Naive thymus-derived CD4-positive, alpha-beta T cell (primary cell): ENCODE measurements around the gene FN1. TPM values are rescaled to one million over a fixed set of nuclear protein-coding genes. Genes with fewer than 3 reads are reported as not detected.

ENCODE experiments used
- ATAC-seq: fragments of 150-1000 bp; cut with Tn5 transposase; 2 replicates; pipeline ENCODE4 v1.10.0; 2021; ENCODE audit warnings: mild to moderate bottlenecking, moderate library complexity
- CTCF ChIA-PET: fragments of 350-600 bp; sonication (Branson Sonifier 250); formaldehyde crosslinking; loops from one replicate; lab custom pipeline; 2021; ENCODE audit warnings: antibody characterized with exemption; lab: Charles Lee
- POLR2A ChIA-PET: fragments of 350-600 bp; sonication (Branson Sonifier 250); formaldehyde crosslinking; loops from one replicate; lab custom pipeline; 2021; ENCODE audit warnings: antibody characterized with exemption, inconsistent platforms; lab: Charles Lee
- DNase-seq, 9 donors: peaks; one replicate each; pipeline versions ENCODE4 v3.0.0 to v3.0.0-alpha.2; 2020 to 2022; ENCODE audit warnings: mixed read lengths in 1 of 9
- H3K27ac ChIP-seq: one replicate; pipeline ENCODE4 v1.7.0; 2013; ENCODE audit warnings: mild to moderate bottlenecking, low read depth, low read length, moderate library complexity
- H3K27me3 ChIP-seq, 2 donors: one replicate each; pipeline ENCODE4 v1.7.0; 2013; ENCODE audit warnings: low read length in 2 of 2, mild to moderate bottlenecking in 2 of 2, moderate library complexity in 2 of 2; ENCODE audit not compliant: control insufficient read depth in 2 of 2, insufficient read depth in 2 of 2
- H3K36me3 ChIP-seq, 3 experiments: 1 replicate in 2 of 3; 2 replicates in 1 of 3; pipeline ENCODE4 v1.7.0; 2013; ENCODE audit warnings: low read length in 3 of 3, mild to moderate bottlenecking in 3 of 3, moderate library complexity in 1 of 3; ENCODE audit not compliant: insufficient read depth in 3 of 3, control insufficient read depth in 2 of 3
- H3K4me1 ChIP-seq, 2 donors: one replicate each; pipeline ENCODE4 v1.7.0; 2013; ENCODE audit warnings: low read length in 2 of 2, mild to moderate bottlenecking in 2 of 2, moderate library complexity in 1 of 2; ENCODE audit not compliant: control insufficient read depth in 2 of 2, insufficient read depth in 2 of 2
- H3K4me3 ChIP-seq: 2 replicates; pipeline ENCODE4 v1.7.0; 2013; ENCODE audit warnings: mild to moderate bottlenecking, low read length
- H3K9me3 ChIP-seq, 3 experiments: 1 replicate in 2 of 3; 2 replicates in 1 of 3; pipeline ENCODE4 v1.7.0; 2013; ENCODE audit warnings: low read length in 3 of 3; ENCODE audit not compliant: control insufficient read depth in 2 of 3
- H3K27ac Mint-ChIP-seq, 9 donors: one replicate each; pipeline ENCODE4 v1.8.0; 2020 to 2022; ENCODE audit warnings: mixed read lengths in 9 of 9, mild to moderate bottlenecking in 8 of 9, moderate library complexity in 5 of 9, inconsistent platforms in 2 of 9
- H3K27me3 Mint-ChIP-seq, 5 donors: one replicate each; pipeline ENCODE4 v1.8.0; 2021 to 2022; ENCODE audit warnings: mixed read lengths in 5 of 5, mild to moderate bottlenecking in 1 of 5
- H3K36me3 Mint-ChIP-seq, 5 donors: one replicate each; pipeline ENCODE4 v1.8.0; 2020 to 2022; ENCODE audit warnings: mixed read lengths in 5 of 5, mild to moderate bottlenecking in 3 of 5, inconsistent platforms in 1 of 5
- H3K4me1 Mint-ChIP-seq, 7 donors: one replicate each; pipeline ENCODE4 v1.8.0; 2020 to 2022; ENCODE audit warnings: mixed read lengths in 7 of 7, mild to moderate bottlenecking in 3 of 7, inconsistent platforms in 1 of 7
- H3K4me3 Mint-ChIP-seq, 10 donors: one replicate each; pipeline ENCODE4 v1.8.0; 2020 to 2022; ENCODE audit warnings: mild to moderate bottlenecking in 10 of 10, mixed read lengths in 10 of 10, moderate library complexity in 6 of 10, inconsistent platforms in 2 of 10
- H3K9me3 Mint-ChIP-seq, 11 donors: one replicate each; pipeline ENCODE4 v1.8.0; 2020 to 2022; ENCODE audit warnings: mixed read lengths in 11 of 11, mild to moderate bottlenecking in 4 of 11, inconsistent platforms in 1 of 11, moderate library complexity in 1 of 11
- intact Hi-C, 2 donors: fragments of 100-400 bp; cut with micrococcal nuclease; formaldehyde crosslinking; loops; one replicate each; pipeline ENCODE4 v1.15.1; 2023
- polyA plus RNA-seq, 2 donors: library from polyadenylated mRNA; unstranded; fragments of 300-500 nt; fragmentation: Illumina TruSeq; gene quantifications; one replicate each; pipeline ENCODE4 v1.2.3, GENCODE V29; 2021
- total RNA-seq, 6 experiments: library from RNA in 5 of 6; stranded (reverse) in 5 of 6; gene quantifications; 1 replicate in 5 of 6; 2 replicates in 1 of 6; pipeline ENCODE4 v1.2.3 and lab custom pipeline; 2021 to 2026

The FN1 gene
- total and polyA plus RNA-seq, 7 experiments from 2014 or later: 0.13 to 2.2 (median 0.68) TPM

- intact Hi-C loops: no loop called here
- ATAC-seq (no peak), DNase-seq (no peak)
- Histone ChIP-seq H3K27me3 (no peaks in the 10 kb centered on the region), H3K36me3 (no peaks in the 10 kb centered on the region), H3K4me3 (no peak overlapping the region), H3K9me3 (no peaks in the 10 kb centered on the region), H3K27ac (no peak overlapping the region), H3K4me1 (no peaks in the 10 kb centered on the region)
- POLR2A ChIA-PET: no interaction called here
- Mint-ChIP-seq H3K27me3 (no peaks in the 10 kb centered on the region), H3K36me3 (peaks cover 0 to 4% (median 0%) of the 10 kb centered on the region in 5 donors), H3K9me3 (no peaks in the 10 kb centered on the region), H3K27ac (no peak overlapping the region), H3K4me3 (no peak overlapping the region), H3K4me1 (no peaks in the 10 kb centered on the region)
- CTCF ChIA-PET: no interaction called here
Measured at GRCh38 chr2:215383652-215384279, 52.1 kb downstream of the FN1 start.

GRCh38 chr2:215382480-215382879, 53.4 kb downstream of the FN1 start:
- POLR2A ChIA-PET: no interaction called here
- Mint-ChIP-seq H3K9me3 (no peaks in the 10 kb centered on the region), H3K4me3 (no peak overlapping the region), H3K4me1 (no peaks in the 10 kb centered on the region), H3K36me3 (peaks cover 0 to 12% (median 0%) of the 10 kb centered on the region in 5 donors), H3K27ac (no peak overlapping the region), H3K27me3 (no peaks in the 10 kb centered on the region)
- intact Hi-C loops: no loop called here
- DNase-seq (no peak), ATAC-seq (no peak)
- H3K27ac ChIP-seq: no peak overlapping the region
- CTCF ChIA-PET: no interaction called here
- H3K36me3 ChIP-seq: no peaks in the 10 kb centered on the region
- no peak overlapping the region for H3K4me3 ChIP-seq
- no peaks in the 10 kb centered on the region for H3K27me3 ChIP-seq
- no peaks in the 10 kb centered on the region for H3K9me3 ChIP-seq
- no peaks in the 10 kb centered on the region for H3K4me1 ChIP-seq

- H3K9me3 ChIP-seq: no peaks in the 10 kb centered on the region
- H3K27ac Mint-ChIP-seq: no peak overlapping the region
- no peak overlapping the region for H3K27ac ChIP-seq
- no peaks in the 10 kb centered on the region for H3K4me1 Mint-ChIP-seq
- no peaks in the 10 kb centered on the region for H3K27me3 ChIP-seq
- CTCF ChIA-PET: no interaction called here
- DNase-seq: no peak
- POLR2A ChIA-PET: no interaction called here
- no peaks in the 10 kb centered on the region for H3K9me3 Mint-ChIP-seq
- H3K27me3 Mint-ChIP-seq: no peaks in the 10 kb centered on the region
- ATAC-seq: no peak
- H3K4me3 ChIP-seq: no peak overlapping the region
- no peaks in the 10 kb centered on the region for H3K36me3 ChIP-seq
- peaks cover 0 to 16% (median 0%) of the 10 kb centered on the region in 5 donors for H3K36me3 Mint-ChIP-seq
- intact Hi-C loops: no loop called here
- H3K4me3 Mint-ChIP-seq: no peak overlapping the region
- no peaks in the 10 kb centered on the region for H3K4me1 ChIP-seq
Measured at GRCh38 chr2:215382011-215382410, 53.9 kb downstream of the FN1 start.

- Histone ChIP-seq H3K9me3 (no peaks in the 10 kb centered on the region), H3K27ac (no peak overlapping the region), H3K27me3 (no peaks in the 10 kb centered on the region), H3K36me3 (no peaks in the 10 kb centered on the region), H3K4me1 (no peaks in the 10 kb centered on the region), H3K4me3 (no peak overlapping the region)
- no peaks in the 10 kb centered on the region for H3K27me3 Mint-ChIP-seq
- DNase-seq (no peak), ATAC-seq (no peak)
- peaks cover 0 to 16% (median 0%) of the 10 kb centered on the region in 5 donors for H3K36me3 Mint-ChIP-seq
- CTCF ChIA-PET: interaction anchor here (0.5 to 1.3 kb wide), 2 partner anchors 8 to 31 kb away, joined by 3 read pairs; no protein-coding TSS in a partner anchor
- peaks cover 0 to 2% (median 0%) of the 10 kb centered on the region in 11 donors for H3K9me3 Mint-ChIP-seq
- H3K27ac Mint-ChIP-seq: no peak overlapping the region
- H3K4me3 Mint-ChIP-seq: no peak overlapping the region
- no peaks in the 10 kb centered on the region for H3K4me1 Mint-ChIP-seq
- intact Hi-C loops: no loop called here
- POLR2A ChIA-PET: no interaction called here
Measured at GRCh38 chr2:215380699-215381098, 55.2 kb downstream of the FN1 start.

- no peaks in the 10 kb centered on the region for H3K4me1 Mint-ChIP-seq
Measured at GRCh38 chr2:215379948-215380347, 55.9 kb downstream of the FN1 start.

DNA sequence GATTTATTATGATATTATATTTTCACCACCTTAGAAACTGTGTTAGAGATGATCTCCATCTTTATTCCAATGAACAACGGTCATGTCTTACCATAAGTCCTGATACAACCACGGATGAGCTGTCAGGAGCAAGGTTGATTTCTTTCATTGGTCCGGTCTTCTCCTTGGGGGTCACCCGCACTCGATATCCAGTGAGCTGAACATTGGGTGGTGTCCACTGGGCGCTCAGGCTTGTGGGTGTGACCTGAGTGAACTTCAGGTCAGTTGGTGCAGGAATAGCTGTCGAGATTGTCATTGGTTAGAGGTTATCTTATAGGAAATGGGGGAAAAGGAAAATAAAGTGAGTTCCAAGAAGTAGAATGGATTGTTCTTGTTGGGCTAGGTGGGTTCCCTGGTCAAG, 56.8 kb downstream of the FN1 start:
- ChIA-PET CTCF (no interaction called here), POLR2A (no interaction called here)
- H3K27ac ChIP-seq: no peak overlapping the region
- Mint-ChIP-seq H3K27me3 (no peaks in the 10 kb centered on the region), H3K36me3 (peaks cover 0 to 28% (median 10%) of the 10 kb centered on the region in 5 donors), H3K27ac (no peak overlapping the region), H3K4me3 (no peak overlapping the region), H3K4me1 (no peaks in the 10 kb centered on the region), H3K9me3 (peaks cover 0 to 4% (median 0%) of the 10 kb centered on the region in 11 donors)
- no peak for ATAC-seq
- H3K4me3 ChIP-seq: no peak overlapping the region
- DNase-seq: no peak
- no peaks in the 10 kb centered on the region for H3K36me3 ChIP-seq
- no peaks in the 10 kb centered on the region for H3K4me1 ChIP-seq
- no peaks in the 10 kb centered on the region for H3K9me3 ChIP-seq
- intact Hi-C loops: no loop called here
- H3K27me3 ChIP-seq: no peaks in the 10 kb centered on the region

More at GRCh38 chr2:215379948-215380347, 55.9 kb downstream of the FN1 start:
- no peak overlapping the region for H3K27ac ChIP-seq
- no peak overlapping the region for H3K4me3 ChIP-seq
- intact Hi-C loops: no loop called here
- Mint-ChIP-seq H3K27ac (no peak overlapping the region), H3K27me3 (no peaks in the 10 kb centered on the region), H3K36me3 (peaks cover 0 to 19% (median under 1%) of the 10 kb centered on the region in 5 donors), H3K9me3 (peaks cover 0 to 2% (median 0%) of the 10 kb centered on the region in 11 donors), H3K4me3 (no peak overlapping the region)
- ATAC-seq: no peak
- no peaks in the 10 kb centered on the region for H3K27me3 ChIP-seq
- H3K36me3 ChIP-seq: no peaks in the 10 kb centered on the region
- ChIA-PET CTCF (interaction anchor here (1.3 kb wide), 1 partner anchor 9 kb away, joined by 3 read pairs; no protein-coding TSS in a partner anchor), POLR2A (no interaction called here)
- DNase-seq: no peak
- H3K4me1 ChIP-seq: no peaks in the 10 kb centered on the region
- no peaks in the 10 kb centered on the region for H3K9me3 ChIP-seq

DNA sequence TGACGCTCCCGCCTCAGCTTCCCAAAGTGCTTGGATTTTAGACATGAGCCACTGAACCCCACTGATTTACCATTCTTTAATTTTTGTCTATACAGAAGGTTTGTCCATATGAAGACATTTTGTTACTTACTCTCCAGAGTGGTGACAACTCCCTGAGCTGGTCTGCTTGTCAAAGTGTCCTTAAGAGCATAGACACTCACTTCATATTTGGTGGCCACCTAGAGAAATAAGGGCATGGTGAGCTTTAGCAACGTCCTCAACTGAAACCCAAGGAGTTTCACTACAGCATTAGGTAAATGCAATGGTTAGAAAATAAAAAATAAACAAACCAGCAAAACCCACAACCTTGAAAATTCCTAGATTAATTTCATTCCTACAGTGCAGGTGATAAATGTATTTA, 57.8 kb downstream of the FN1 start:
- intact Hi-C loops: no loop called here
- Histone ChIP-seq H3K36me3 (no peaks in the 10 kb centered on the region), H3K4me3 (no peak overlapping the region), H3K4me1 (no peaks in the 10 kb centered on the region), H3K27me3 (no peaks in the 10 kb centered on the region), H3K27ac (no peak overlapping the region), H3K9me3 (no peaks in the 10 kb centered on the region)
- ChIA-PET POLR2A (no interaction called here), CTCF (interaction anchor here (0.7 to 0.9 kb wide), 2 partner anchors 13 to 556 kb away, joined by 3 read pairs; no protein-coding TSS in a partner anchor)
- H3K27me3 Mint-ChIP-seq: no peaks in the 10 kb centered on the region
- peaks cover 0 to 4% (median 0%) of the 10 kb centered on the region in 11 donors for H3K9me3 Mint-ChIP-seq
- DNase-seq (no peak), ATAC-seq (no peak)
- H3K4me3 Mint-ChIP-seq: no peak overlapping the region
- H3K36me3 Mint-ChIP-seq: peaks cover 0 to 32% (median 12%) of the 10 kb centered on the region in 5 donors
- H3K27ac Mint-ChIP-seq: no peak overlapping the region
- H3K4me1 Mint-ChIP-seq: no peaks in the 10 kb centered on the region
